IMR-90 (cell line): Measurements from ENCODE around the gene TCERG1L. TPM values are rescaled to one million over a fixed set of nuclear protein-coding genes. Genes with fewer than 3 reads are reported as not detected.

ENCODE experiments used
- ATAC-seq: fragments of 200-7000 bp; cut with Tn5 transposase; 2 replicates; pipeline ENCODE4 v1.9.1; 2020; ENCODE audit warnings: low read depth, mild to moderate bottlenecking, moderate library complexity
- BruUV-seq: library from RNA; stranded (reverse); fragments of 400-500 nt; replicated peaks from 2 replicates; lab custom pipeline; 2021; lab: Mats Ljungman, UMichigan
- CTCF ChIA-PET: fragments of 300-600 bp; formaldehyde crosslinking; extraction: SDS; loops from one replicate; lab custom pipeline; 2021; ENCODE audit warnings: antibody characterized with exemption; lab: Yijun Ruan, JAX
- POLR2A ChIA-PET: fragments of 300-600 bp; sonication (Branson Sonifier 250); formaldehyde crosslinking; loops from one replicate; lab custom pipeline; 2022; ENCODE audit warnings: antibody characterized with exemption; ENCODE audit not compliant: unreplicated experiment; lab: Charles Lee
- DNase-seq: peaks from one replicate; pipeline ENCODE4 v3.0.0; 2013
- H2AFZ ChIP-seq: replicated peaks from 2 replicates; pipeline ENCODE3; 2013; ENCODE audit warnings: low read length, mild to moderate bottlenecking; ENCODE audit not compliant: poor library complexity
- H2AK5ac ChIP-seq: 2 replicates; pipeline ENCODE4 v1.6.1; 2013; ENCODE audit warnings: low read depth, low read length, inconsistent platforms
- H2AK9ac ChIP-seq: replicated peaks from 2 replicates; pipeline ENCODE3; 2013; ENCODE audit warnings: mild to moderate bottlenecking, low read depth, low read length, moderate library complexity; ENCODE audit not compliant: poor library complexity
- H2BK120ac ChIP-seq: 2 replicates; pipeline ENCODE4 v1.6.1; 2013; ENCODE audit warnings: low read depth, low read length, inconsistent platforms
- H2BK15ac ChIP-seq: 3 replicates; pipeline ENCODE4 v1.6.1; 2013; ENCODE audit warnings: low read depth, low read length, inconsistent platforms
- H2BK20ac ChIP-seq: 2 replicates; pipeline ENCODE4 v1.6.1; 2013; ENCODE audit warnings: low read depth, mild to moderate bottlenecking, inconsistent platforms, low read length, moderate library complexity
- H2BK5ac ChIP-seq: 2 replicates; pipeline ENCODE4 v1.6.1; 2013; ENCODE audit warnings: mild to moderate bottlenecking, low read depth, low read length, inconsistent platforms; ENCODE audit not compliant: poor library complexity, severe bottlenecking
- H3K14ac ChIP-seq: replicated peaks from 2 replicates; pipeline ENCODE4 v1.6.1; 2013; ENCODE audit warnings: low read depth, low read length, inconsistent platforms
- H3K18ac ChIP-seq: 2 replicates; pipeline ENCODE4 v1.6.1; 2013; ENCODE audit warnings: low read depth, low read length, control low read depth
- H3K23ac ChIP-seq: 2 replicates; pipeline ENCODE4 v1.6.1; 2013; ENCODE audit warnings: low read depth, low read length, inconsistent platforms
- H3K27ac ChIP-seq: 2 replicates; pipeline ENCODE4 v1.5.1; 2013; ENCODE audit warnings: mild to moderate bottlenecking, control low read depth, low read length; ENCODE audit not compliant: insufficient read depth
- H3K27me3 ChIP-seq: 2 replicates; pipeline ENCODE4 v1.6.1; 2013; ENCODE audit warnings: low read length; ENCODE audit not compliant: control insufficient read depth, insufficient read depth
- H3K36me3 ChIP-seq: 2 replicates; pipeline ENCODE4 v1.6.1; 2013; ENCODE audit warnings: low read length, mixed read lengths; ENCODE audit not compliant: control insufficient read depth, insufficient read depth
- H3K4ac ChIP-seq: 2 replicates; pipeline ENCODE4 v1.6.1; 2013; ENCODE audit warnings: low read depth, low read length, inconsistent platforms
- H3K4me1 ChIP-seq: 2 replicates; pipeline ENCODE4 v1.6.1; 2013; ENCODE audit warnings: low read length, mixed read lengths; ENCODE audit not compliant: control insufficient read depth, insufficient read depth
- H3K4me2 ChIP-seq: 2 replicates; pipeline ENCODE4 v1.6.1; 2013; ENCODE audit warnings: low read depth, mild to moderate bottlenecking, control low read depth, low read length, moderate library complexity
- H3K4me3 ChIP-seq: 2 replicates; pipeline ENCODE4 v1.5.1; 2013; ENCODE audit warnings: low read depth, mild to moderate bottlenecking, control low read depth, low read length, moderate library complexity; ENCODE audit not compliant: insufficient read depth
- H3K56ac ChIP-seq: 2 replicates; pipeline ENCODE4 v1.6.1; 2013; ENCODE audit warnings: low read length, inconsistent platforms; ENCODE audit not compliant: insufficient read depth; ENCODE audit errors: extremely low read depth
- H3K79me1 ChIP-seq, 2 experiments: 2 replicates each; pipeline ENCODE4 v1.6.1; 2013; ENCODE audit warnings: low read length in 2 of 2, inconsistent platforms in 1 of 2, low read depth in 1 of 2
- H3K9ac ChIP-seq: 2 replicates; pipeline ENCODE4 v1.6.1; 2013; ENCODE audit warnings: low read depth, low read length, control low read depth
- H3K9me1 ChIP-seq: 2 replicates; pipeline ENCODE4 v1.6.1; 2013; ENCODE audit warnings: low read length, inconsistent platforms; ENCODE audit not compliant: insufficient read depth
- H3K9me3 ChIP-seq: 2 replicates; pipeline ENCODE4 v1.6.1; 2013; ENCODE audit warnings: low read length; ENCODE audit not compliant: control insufficient read depth, insufficient read depth
- H4K20me1 ChIP-seq: 2 replicates; pipeline ENCODE4 v1.6.1; 2013; ENCODE audit warnings: low read length, inconsistent platforms; ENCODE audit not compliant: insufficient read depth
- H4K5ac ChIP-seq: 2 replicates; pipeline ENCODE4 v1.6.1; 2013; ENCODE audit warnings: mild to moderate bottlenecking, low read depth, low read length, control low read depth
- H4K8ac ChIP-seq, 2 experiments: 2 replicates each; pipeline ENCODE4 v1.6.1; 2013; ENCODE audit warnings: low read depth in 2 of 2, low read length in 2 of 2, control low read depth in 1 of 2, inconsistent platforms in 1 of 2
- H4K91ac ChIP-seq: 2 replicates; pipeline ENCODE4 v1.6.1; 2013; ENCODE audit warnings: low read depth, low read length, inconsistent platforms; ENCODE audit not compliant: insufficient read depth
- BHLHE40 ChIP-seq: fragments of 150-350 bp; IDR thresholded peaks from 2 replicates; pipeline ENCODE4 v1.6.1; 2016; ENCODE audit warnings: mild to moderate bottlenecking, low read depth, low read length
- CEBPB ChIP-seq: IDR thresholded peaks from 2 replicates; pipeline ENCODE4 v1.6.1; 2012; ENCODE audit warnings: low read depth, low read length, improper control_type of control experiment
- CHD1 ChIP-seq: IDR thresholded peaks from 2 replicates; pipeline ENCODE4 v1.6.1; 2012; ENCODE audit warnings: low read depth, low read length, improper control_type of control experiment
- CTCF ChIP-seq: conservative IDR thresholded peaks from 2 replicates; pipeline ENCODE4 v1.5.1; 2012; ENCODE audit warnings: mild to moderate bottlenecking, low read depth, low read length, improper control_type of control experiment
- ELK1 ChIP-seq: fragments of 150-350 bp; IDR thresholded peaks from 2 replicates; pipeline ENCODE4 v1.6.1; 2016; ENCODE audit warnings: low read depth, mild to moderate bottlenecking, low read length, moderate library complexity, borderline replicate concordance
- FOS ChIP-seq: fragments of 150-350 bp; IDR thresholded peaks from 2 replicates; pipeline ENCODE4 v1.6.1; 2016; ENCODE audit warnings: low read depth, low read length
- MXI1 ChIP-seq: IDR thresholded peaks from 2 replicates; pipeline ENCODE4 v1.6.1; 2012; ENCODE audit warnings: low read depth, mild to moderate bottlenecking, low read length, moderate library complexity, borderline replicate concordance
- NFE2L2 ChIP-seq: fragments of 150-350 bp; IDR thresholded peaks from 2 replicates; pipeline ENCODE4 v1.6.1; 2016; ENCODE audit warnings: low read depth, mild to moderate bottlenecking, low read length
- RCOR1 ChIP-seq: IDR thresholded peaks from 2 replicates; pipeline ENCODE4 v1.6.1; 2012; ENCODE audit warnings: mild to moderate bottlenecking, low read length, improper control_type of control experiment; ENCODE audit not compliant: insufficient replicate concordance
- RFX5 ChIP-seq: IDR thresholded peaks from 2 replicates; pipeline ENCODE4 v1.8.0; 2012; ENCODE audit warnings: low read depth, mild to moderate bottlenecking, low read length, moderate library complexity
- WGBS, 2 experiments: methylation state at CpG; one replicate each; pipeline versions ENCODE4 v1.1.5 to v1.1.7; 2013; ENCODE audit warnings: missing lambda C conversion rate in 2 of 2; ENCODE audit not compliant: insufficient read length in 1 of 2; ENCODE audit errors: extremely low coverage in 2 of 2; 5-methylcytosine and 5-hydroxymethylcytosine counted together
- dilution Hi-C: fragments of 300-500 bp; cut with HindIII; formaldehyde crosslinking; loops from one replicate; pipeline ENCODE4 v1.14.3; 2018; ENCODE audit warnings: low sequenced_read_pairs; ENCODE audit not compliant: unreplicated experiment
- in situ Hi-C: fragments of 300-500 bp; cut with MboI; formaldehyde crosslinking; loops from 3 replicates; pipeline ENCODE4 v1.14.3; 2019; ENCODE audit warnings: low sequenced_read_pairs, inconsistent platforms, mixed read lengths
- intact Hi-C: fragments of 100-400 bp; cut with micrococcal nuclease; formaldehyde crosslinking; loops from 2 replicates; pipeline ENCODE4 v1.10.0; 2022
- polyA plus RNA-seq, 3 experiments: library from polyadenylated mRNA; depleted of rRNA; stranded (reverse); fragments of >200 nt; gene quantifications; 2 replicates each; pipeline ENCODE4 v1.2.3, GENCODE V29; 2012; ENCODE audit warnings: low replicate concordance in 1 of 3
- total RNA-seq: library from RNA; depleted of rRNA; stranded (reverse); fragments of >200 nt; gene quantifications from 2 replicates; pipeline ENCODE4 v1.2.3, GENCODE V29; 2012

TCERG1L gene
- total and polyA plus RNA-seq, 2 of the 4 experiments (the other 2 are of a cell fraction): not detected

- CTCF ChIA-PET: no interaction called here
- Histone ChIP-seq H3K4me3 (no peak overlapping the region), H3K9ac (no peak overlapping the region), H4K8ac (no peak overlapping the region), H3K27ac (no peak overlapping the region), H2BK5ac (no peak overlapping the region), H2BK20ac (no peak overlapping the region), H3K4ac (no peak overlapping the region), H4K91ac (no peak overlapping the region), H3K23ac (no peak overlapping the region), H2AFZ (no peak overlapping the region), H3K14ac (no peak overlapping the region), H2BK120ac (no peak overlapping the region), H3K18ac (no peak overlapping the region), H2BK15ac (no peak overlapping the region), H2AK9ac (no peak overlapping the region), H3K4me1 (no peaks in the 10 kb centered on the region), H3K56ac (no peak overlapping the region), H4K20me1 (no peaks in the 10 kb centered on the region), H3K79me1 (no peaks in the 10 kb centered on the region), H3K27me3 (no peaks in the 10 kb centered on the region), H3K36me3 (no peaks in the 10 kb centered on the region), H4K5ac (no peak overlapping the region), H3K9me3 (peaks cover 64% of the 10 kb centered on the region), H3K9me1 (no peaks in the 10 kb centered on the region), H2AK5ac (no peak overlapping the region), H3K4me2 (no peak overlapping the region)
- TF ChIP-seq MXI1: no peak
- TF ChIP-seq ELK1: no peak
- no peak for TF ChIP-seq NFE2L2
- no peak for TF ChIP-seq CTCF
- no peak for TF ChIP-seq FOS
- no peak for TF ChIP-seq CEBPB
- no peak for TF ChIP-seq BHLHE40
- no peak for TF ChIP-seq CHD1
- TF ChIP-seq RCOR1: no peak
- TF ChIP-seq RFX5: no peak
- no TSS peak for BruUV-seq
- POLR2A ChIA-PET: no interaction called here
- DNase-seq: no peak
- no peak for ATAC-seq
- WGBS, 2 experiments: no CpG with 5 or more reads among the region's 13 CpGs
- dilution Hi-C loops (no loop called here), intact Hi-C loops (no loop called here), in situ Hi-C loops (no loop called here)
Measured at GRCh38 chr10:131174211-131174565, 137.3 kb downstream of the TCERG1L start.
